CD8-positive, alpha-beta memory T cell (primary cell): Measurements from ENCODE around the gene SCNM1. TPM values are rescaled to one million over a fixed set of nuclear protein-coding genes. Genes with fewer than 3 reads are reported as not detected.

Experiments used
- CTCF ChIA-PET: fragments of 350-600 bp; sonication (Branson Sonifier 250); formaldehyde crosslinking; loops from one replicate; lab custom pipeline; 2021; ENCODE audit warnings: antibody characterized with exemption; lab: Charles Lee
- POLR2A ChIA-PET: fragments of 350-600 bp; sonication (Branson Sonifier 250); formaldehyde crosslinking; loops from one replicate; lab custom pipeline; 2021; ENCODE audit warnings: antibody characterized with exemption; lab: Charles Lee
- DNase-seq, 5 donors: peaks; one replicate each; pipeline versions ENCODE4 v3.0.0 to v3.0.0-alpha.2; 2020 to 2022; ENCODE audit warnings: mixed read lengths in 1 of 5
- H3K27ac ChIP-seq: one replicate; pipeline ENCODE4 v1.7.0; 2013; ENCODE audit warnings: low read depth, mild to moderate bottlenecking, low read length, moderate library complexity
- H3K27me3 ChIP-seq: 2 replicates; pipeline ENCODE4 v1.7.0; 2013; ENCODE audit warnings: low read length, mild to moderate bottlenecking; ENCODE audit not compliant: insufficient read depth, poor library complexity, severe bottlenecking
- H3K36me3 ChIP-seq: 2 replicates; pipeline ENCODE4 v1.7.0; 2013; ENCODE audit warnings: mild to moderate bottlenecking, low read length, moderate library complexity; ENCODE audit not compliant: insufficient read depth
- H3K4me1 ChIP-seq: 2 replicates; pipeline ENCODE4 v1.7.0; 2013; ENCODE audit warnings: mild to moderate bottlenecking, low read length, moderate library complexity; ENCODE audit not compliant: insufficient read depth
- H3K4me3 ChIP-seq: 2 replicates; pipeline ENCODE4 v1.7.0; 2013; ENCODE audit warnings: mild to moderate bottlenecking, low read length
- H3K9me3 ChIP-seq: 2 replicates; pipeline ENCODE4 v1.7.0; 2013; ENCODE audit warnings: mild to moderate bottlenecking, low read length
- H3K27ac Mint-ChIP-seq, 8 donors: one replicate each; pipeline ENCODE4 v1.8.0; 2020 to 2021; ENCODE audit warnings: mixed read lengths in 8 of 8, mild to moderate bottlenecking in 6 of 8, inconsistent platforms in 3 of 8, moderate library complexity in 3 of 8
- H3K27me3 Mint-ChIP-seq, 2 donors: one replicate each; pipeline ENCODE4 v1.8.0; 2020 to 2021; ENCODE audit warnings: mixed read lengths in 2 of 2, mild to moderate bottlenecking in 1 of 2, moderate library complexity in 1 of 2
- H3K36me3 Mint-ChIP-seq, 3 donors: one replicate each; pipeline ENCODE4 v1.8.0; 2020 to 2021; ENCODE audit warnings: mixed read lengths in 3 of 3, inconsistent platforms in 1 of 3, mild to moderate bottlenecking in 1 of 3
- H3K4me1 Mint-ChIP-seq, 3 donors: one replicate each; pipeline ENCODE4 v1.8.0; 2020 to 2021; ENCODE audit warnings: mixed read lengths in 3 of 3, inconsistent platforms in 1 of 3, mild to moderate bottlenecking in 1 of 3
- H3K4me3 Mint-ChIP-seq, 7 donors: one replicate each; pipeline ENCODE4 v1.8.0; 2020 to 2021; ENCODE audit warnings: mixed read lengths in 7 of 7, mild to moderate bottlenecking in 6 of 7, moderate library complexity in 4 of 7, inconsistent platforms in 2 of 7
- H3K9me3 Mint-ChIP-seq, 5 donors: one replicate each; pipeline ENCODE4 v1.8.0; 2020 to 2022; ENCODE audit warnings: mixed read lengths in 5 of 5, mild to moderate bottlenecking in 3 of 5, moderate library complexity in 2 of 5, inconsistent platforms in 1 of 5
- polyA plus RNA-seq: library from polyadenylated mRNA; unstranded; fragments of 300-500 nt; fragmentation: Illumina TruSeq; gene quantifications from one replicate; pipeline ENCODE4 v1.2.3, GENCODE V29; 2021
- total RNA-seq, 2 experiments: library from RNA; stranded (reverse); gene quantifications; one replicate each; pipeline ENCODE4 v1.2.3, GENCODE V29; 2021

SCNM1 gene
- total and polyA plus RNA-seq, 3 experiments from 2014 or later, result 58.4 to 90.9 (median 86.3) TPM

GRCh38 chr1:151166505-151166956 lies 587 bp downstream of the SCNM1 start:
- H3K9me3 ChIP-seq, result no peaks in the 10 kb centered on the region
- peak overlapping the region in 7 of 8 donors; percentile 91 to 99 (median 94) for H3K27ac Mint-ChIP-seq
- ChIA-PET CTCF (interaction anchor here (0.8 to 3.2 kb wide), 2 partner anchors 10 to 114 kb away, joined by 3 to 17 read pairs; partner anchors contain the start of gene TNFAIP8L2), POLR2A (interaction anchor here (0.6 to 2.4 kb wide), 4 partner anchors 8 to 110 kb away, joined by 3 to 8 read pairs (median 4); partner anchors contain the start of genes TNFAIP8L2 and VPS72)
- H3K9me3 Mint-ChIP-seq, result peaks cover 0 to 2% (median 0%) of the 10 kb centered on the region in 5 donors
- H3K36me3 ChIP-seq, result peaks cover 9% of the 10 kb centered on the region
- peaks cover 0 to 65% (median 6%) of the 10 kb centered on the region in 3 donors for H3K36me3 Mint-ChIP-seq
- H3K4me3 Mint-ChIP-seq, result peak overlapping the region; percentile 92 to 99 (median 95)
- H3K27ac ChIP-seq, result peak overlapping the region; percentile 78
- H3K27me3 ChIP-seq, result no peaks in the 10 kb centered on the region
- peaks cover 34% of the 10 kb centered on the region for H3K4me1 ChIP-seq
- peaks cover 0 to 3% of the 10 kb centered on the region in 2 donors for H3K27me3 Mint-ChIP-seq
- no peak for DNase-seq
- H3K4me1 Mint-ChIP-seq, result peaks cover 37 to 58% (median 43%) of the 10 kb centered on the region in 3 donors
- peak overlapping the region; percentile 94 for H3K4me3 ChIP-seq

- no peaks in the 10 kb centered on the region for H3K9me3 ChIP-seq
- CTCF ChIA-PET, result interaction anchor here (3.2 kb wide), 1 partner anchor 11 kb away, joined by 17 read pairs; the partner anchor contains the start of gene TNFAIP8L2
- peaks cover 28% of the 10 kb centered on the region for H3K4me1 ChIP-seq
- peak overlapping the region; percentile 78 for H3K27ac ChIP-seq
- POLR2A ChIA-PET, result interaction anchor here (1.4 to 2.4 kb wide), 2 partner anchors 10 to 23 kb away, joined by 5 to 8 read pairs; partner anchors contain the start of genes TNFAIP8L2 and VPS72
- peaks cover 0 to 62% (median 6%) of the 10 kb centered on the region in 3 donors for H3K36me3 Mint-ChIP-seq
- H3K27me3 Mint-ChIP-seq, result peaks cover 0 to 4% of the 10 kb centered on the region in 2 donors
- no peaks in the 10 kb centered on the region for H3K27me3 ChIP-seq
- peaks cover 31 to 52% (median 37%) of the 10 kb centered on the region in 3 donors for H3K4me1 Mint-ChIP-seq
- peak overlapping the region; percentile 92 to 99 (median 95) for H3K4me3 Mint-ChIP-seq
- no peak for DNase-seq
- peaks cover 9% of the 10 kb centered on the region for H3K36me3 ChIP-seq
- H3K27ac Mint-ChIP-seq, result peak overlapping the region in 6 of 8 donors; percentile 29 to 94 (median 82)
- peaks cover 0 to 2% (median 0%) of the 10 kb centered on the region in 5 donors for H3K9me3 Mint-ChIP-seq
- H3K4me3 ChIP-seq, result peak overlapping the region; percentile 94
Observed at GRCh38 chr1:151167116-151167515, 1.2 kb downstream of the SCNM1 start.

GRCh38 chr1:151171190-151171589 lies 5.2 kb downstream of the SCNM1 start:
- ChIA-PET POLR2A (no interaction called here), CTCF (interaction anchor here (1.2 to 1.9 kb wide), 3 partner anchors 15 to 72 kb away, joined by 3 to 6 read pairs (median 4); partner anchors contain the start of gene TNFAIP8L2)
- H3K36me3 ChIP-seq, result peaks cover 19% of the 10 kb centered on the region
- no peaks in the 10 kb centered on the region for H3K9me3 Mint-ChIP-seq
- peaks cover 9 to 22% (median 12%) of the 10 kb centered on the region in 3 donors for H3K4me1 Mint-ChIP-seq
- DNase-seq, result no peak
- H3K36me3 Mint-ChIP-seq, result peaks cover 5 to 78% (median 7%) of the 10 kb centered on the region in 3 donors
- H3K4me3 Mint-ChIP-seq, result peak overlapping the region in 1 of 7 donors; percentile 54
- H3K4me3 ChIP-seq, result no peak overlapping the region
- no peaks in the 10 kb centered on the region for H3K9me3 ChIP-seq
- H3K27me3 Mint-ChIP-seq, result peaks cover 0 to 1% of the 10 kb centered on the region in 2 donors
- H3K27me3 ChIP-seq, result no peaks in the 10 kb centered on the region
- H3K27ac ChIP-seq, result no peak overlapping the region
- peak overlapping the region in 5 of 8 donors; percentile 10 to 77 (median 56) for H3K27ac Mint-ChIP-seq
- peaks cover 11% of the 10 kb centered on the region for H3K4me1 ChIP-seq

GRCh38 chr1:151175041-151175741 lies 9.2 kb downstream of the SCNM1 start:
- no peaks in the 10 kb centered on the region for H3K9me3 Mint-ChIP-seq
- peaks cover 0 to 4% (median 0%) of the 10 kb centered on the region in 3 donors for H3K4me1 Mint-ChIP-seq
- H3K4me3 ChIP-seq, result no peak overlapping the region
- ChIA-PET CTCF (interaction anchor here (0.5 to 1.5 kb wide), 5 partner anchors 14 to 78 kb away, joined by 3 to 6 read pairs (median 3); partner anchors contain the start of gene VPS72), POLR2A (interaction anchor here (0.6 to 1.4 kb wide), 2 partner anchors 9 to 585 kb away, joined by 3 read pairs; partner anchors contain the start of genes LYSMD1 and SCNM1)
- peaks cover 20% of the 10 kb centered on the region for H3K36me3 ChIP-seq
- H3K4me1 ChIP-seq, result no peaks in the 10 kb centered on the region
- H3K27ac ChIP-seq, result no peak overlapping the region
- no peak overlapping the region for H3K4me3 Mint-ChIP-seq
- peaks cover 9 to 84% (median 26%) of the 10 kb centered on the region in 3 donors for H3K36me3 Mint-ChIP-seq
- no peak for DNase-seq
- H3K9me3 ChIP-seq, result no peaks in the 10 kb centered on the region
- peaks cover 0 to 1% of the 10 kb centered on the region in 2 donors for H3K27me3 Mint-ChIP-seq
- H3K27me3 ChIP-seq, result no peaks in the 10 kb centered on the region
- H3K27ac Mint-ChIP-seq, result peak overlapping the region in 2 of 8 donors; percentile 82 to 95

- Histone ChIP-seq H3K4me1 (no peaks in the 10 kb centered on the region), H3K27ac (no peak within 1 kb of the TSS), H3K36me3 (peaks cover 20% of the 10 kb centered on the region), H3K4me3 (no peak within 1 kb of the TSS), H3K9me3 (no peaks in the 10 kb centered on the region), H3K27me3 (no peaks in the 10 kb centered on the region)
- peaks cover 0 to 4% (median 0%) of the 10 kb centered on the region in 3 donors for H3K4me1 Mint-ChIP-seq
- peak within 1 kb of the TSS in 4 of 8 donors; percentile 48 to 95 (median 76) for H3K27ac Mint-ChIP-seq
- peaks cover 0 to 1% of the 10 kb centered on the region in 2 donors for H3K27me3 Mint-ChIP-seq
- POLR2A ChIA-PET, result interaction anchor here (0.6 kb wide), 1 partner anchor 584 kb away, joined by 3 read pairs; no protein-coding TSS in a partner anchor
- CTCF ChIA-PET, result interaction anchor here (0.5 to 1.2 kb wide), 2 partner anchors 13 to 74 kb away, joined by 3 read pairs; no protein-coding TSS in a partner anchor
- DNase-seq, result no peak
- peaks cover 13 to 84% (median 29%) of the 10 kb centered on the region in 3 donors for H3K36me3 Mint-ChIP-seq
- no peak within 1 kb of the TSS for H3K4me3 Mint-ChIP-seq
- no peaks in the 10 kb centered on the region for H3K9me3 Mint-ChIP-seq
Observed at GRCh38 chr1:151175863-151176262, 9.9 kb downstream of the SCNM1 start, which contains the start of gene TMOD4. TMOD4 (minus strand) TSS chr1:151175981; CDS start chr1:151174875, 1,106 bp downstream.

GRCh38 chr1:151176514-151177045 lies 10.6 kb downstream of the SCNM1 start:
- Histone ChIP-seq H3K36me3 (peaks cover 22% of the 10 kb centered on the region), H3K4me3 (no peak overlapping the region), H3K27ac (no peak overlapping the region), H3K9me3 (no peaks in the 10 kb centered on the region), H3K27me3 (no peaks in the 10 kb centered on the region), H3K4me1 (no peaks in the 10 kb centered on the region)
- ChIA-PET POLR2A (no interaction called here), CTCF (interaction anchor here (0.8 to 1.2 kb wide), 2 partner anchors 13 to 74 kb away, joined by 3 read pairs; no protein-coding TSS in a partner anchor)
- Mint-ChIP-seq H3K27ac (no peak overlapping the region), H3K4me1 (peaks cover 0 to 4% (median 0%) of the 10 kb centered on the region in 3 donors), H3K9me3 (no peaks in the 10 kb centered on the region), H3K4me3 (no peak overlapping the region), H3K27me3 (peaks cover 0 to 1% of the 10 kb centered on the region in 2 donors), H3K36me3 (peaks cover 14 to 86% (median 36%) of the 10 kb centered on the region in 3 donors)
- no peak for DNase-seq

GRCh38 chr1:151184211-151184610 lies 18.3 kb downstream of the SCNM1 start:
- Histone ChIP-seq H3K27me3 (no peaks in the 10 kb centered on the region), H3K27ac (no peak overlapping the region), H3K9me3 (no peaks in the 10 kb centered on the region), H3K36me3 (peaks cover 16% of the 10 kb centered on the region), H3K4me1 (peaks cover 11% of the 10 kb centered on the region), H3K4me3 (no peak overlapping the region)
- ChIA-PET CTCF (interaction anchor here (0.6 kb wide), 1 partner anchor 176 kb away, joined by 3 read pairs; the partner anchor contains the start of gene PRUNE1), POLR2A (no interaction called here)
- peak overlapping the region in 1 of 8 donors; percentile 54 for H3K27ac Mint-ChIP-seq
- H3K36me3 Mint-ChIP-seq, result peaks cover 14 to 74% (median 34%) of the 10 kb centered on the region in 3 donors
- H3K4me3 Mint-ChIP-seq, result no peak overlapping the region
- peaks cover 17 to 31% (median 26%) of the 10 kb centered on the region in 3 donors for H3K4me1 Mint-ChIP-seq
- no peak for DNase-seq
- no peaks in the 10 kb centered on the region for H3K27me3 Mint-ChIP-seq
- no peaks in the 10 kb centered on the region for H3K9me3 Mint-ChIP-seq
